ENCODE data around the gene RPS8. TPM values are rescaled to one million over a fixed set of nuclear protein-coding genes. Genes with fewer than 3 reads are reported as not detected.
A peak's percentile ranks its signal among the peaks of the same experiment; 100 is the strongest.

The RPS8 gene
- total RNA-seq, 1 donor from 2014 or later = 4,281 TPM

DNA sequence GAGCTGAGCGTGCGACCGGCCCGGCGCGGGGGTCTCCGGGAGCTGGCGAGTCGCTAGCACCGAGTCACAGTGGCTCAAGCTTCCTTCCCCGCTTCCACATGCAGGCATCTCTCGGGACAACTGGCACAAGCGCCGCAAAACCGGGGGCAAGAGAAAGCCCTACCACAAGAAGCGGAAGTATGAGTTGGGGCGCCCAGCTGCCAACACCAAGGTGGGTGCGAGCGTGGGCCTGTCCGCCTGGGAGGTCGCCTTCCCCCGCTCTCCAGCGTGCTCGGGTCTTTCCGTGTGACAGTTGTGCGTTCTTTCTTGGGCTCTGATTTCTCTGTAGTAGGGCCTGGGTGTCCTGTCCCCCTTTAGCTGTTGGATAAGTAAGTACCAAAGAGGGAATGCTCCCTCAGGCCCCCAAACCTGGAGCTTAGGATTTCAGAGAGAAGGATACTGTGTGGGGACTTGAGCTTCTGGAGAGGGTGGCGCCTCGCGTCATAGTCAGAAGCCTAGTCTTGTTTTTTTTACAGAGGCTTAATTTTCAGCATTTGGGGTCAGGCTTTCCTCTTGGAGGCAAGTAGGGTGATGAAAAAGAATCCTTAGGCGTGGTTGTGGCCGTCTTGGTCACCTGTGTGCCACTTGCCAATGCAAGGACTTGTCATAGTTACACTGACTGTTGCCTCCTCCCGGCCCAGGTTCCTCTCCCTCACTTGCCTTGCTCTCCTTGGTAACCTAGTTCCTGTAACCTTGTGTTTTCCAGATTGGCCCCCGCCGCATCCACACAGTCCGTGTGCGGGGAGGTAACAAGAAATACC lies 790 bp downstream of the RPS8 start:
- H3K9me3 Mint-ChIP-seq = no peaks in the 10 kb centered on the region
- Histone ChIP-seq H4K20me1 (ENCODE audit: low read depth) (peaks cover 45% of the 10 kb centered on the region), H3K36me3 (peaks cover 8% of the 10 kb centered on the region), H3K9me3 (ENCODE audit: low read depth) (no peaks in the 10 kb centered on the region), H3K79me2 (ENCODE audit: low read depth) (peaks cover 45% of the 10 kb centered on the region), H3K4me1 (peaks cover 16% of the 10 kb centered on the region), H2AFZ (replicated peaks) (no peak overlapping the region), H3K4me3 (peak overlapping the region; percentile 93), H3K4me2 (peak overlapping the region; percentile 99), H3K9ac (peak overlapping the region; percentile 93), H3F3A (ENCODE audit: low read depth) (peaks cover 67% of the 10 kb centered on the region), H3K27me3 (no peaks in the 10 kb centered on the region), H3K27ac (peak overlapping the region; percentile 84)
- peak overlapping the region; percentile 18 for H3K27ac Mint-ChIP-seq
- H3K4me3 Mint-ChIP-seq = peak overlapping the region; percentile 93
- peaks cover 10% of the 10 kb centered on the region for H3K27me3 Mint-ChIP-seq (ENCODE audit: insufficient read depth, low read depth)
- no peak for TF ChIP-seq CTCF (IDR thresholded peaks at IDR 0.05)
- no peak for TF ChIP-seq EZH2phosphoT487 (IDR thresholded peaks at IDR 0.05)
- TF ChIP-seq EZH2 (IDR thresholded peaks at IDR 0.05) = no peak
- H3K36me3 Mint-ChIP-seq = peaks cover 26% of the 10 kb centered on the region
- H3K4me1 Mint-ChIP-seq = peaks cover 27% of the 10 kb centered on the region
- no peak for DNase-seq (ENCODE audit: low spot score)

GRCh38 chr1:44776730-44777068 lies 1.4 kb downstream of the RPS8 start:
- Histone ChIP-seq H3K27me3 (no peaks in the 10 kb centered on the region), H3K9me3 (ENCODE audit: low read depth) (no peaks in the 10 kb centered on the region), H3F3A (ENCODE audit: low read depth) (peaks cover 73% of the 10 kb centered on the region), H3K9ac (peak overlapping the region; percentile 93), H3K79me2 (ENCODE audit: low read depth) (peaks cover 45% of the 10 kb centered on the region), H3K4me3 (peak overlapping the region; percentile 93), H3K27ac (peak overlapping the region; percentile 62), H3K4me1 (peaks cover 16% of the 10 kb centered on the region), H3K4me2 (peak overlapping the region; percentile 99), H2AFZ (replicated peaks) (no peak overlapping the region), H4K20me1 (ENCODE audit: low read depth) (peaks cover 45% of the 10 kb centered on the region), H3K36me3 (peaks cover 8% of the 10 kb centered on the region)
- no peaks in the 10 kb centered on the region for H3K9me3 Mint-ChIP-seq
- TF ChIP-seq EZH2phosphoT487 (IDR thresholded peaks at IDR 0.05) = no peak
- no peak for TF ChIP-seq CTCF (IDR thresholded peaks at IDR 0.05)
- TF ChIP-seq EZH2 (IDR thresholded peaks at IDR 0.05) = no peak
- peaks cover 7% of the 10 kb centered on the region for H3K27me3 Mint-ChIP-seq (ENCODE audit: insufficient read depth, low read depth)
- H3K4me3 Mint-ChIP-seq = peak overlapping the region; percentile 93
- no peak overlapping the region for H3K27ac Mint-ChIP-seq
- DNase-seq (ENCODE audit: low spot score) = no peak
- H3K36me3 Mint-ChIP-seq = peaks cover 31% of the 10 kb centered on the region
- H3K4me1 Mint-ChIP-seq = peaks cover 27% of the 10 kb centered on the region

DNA sequence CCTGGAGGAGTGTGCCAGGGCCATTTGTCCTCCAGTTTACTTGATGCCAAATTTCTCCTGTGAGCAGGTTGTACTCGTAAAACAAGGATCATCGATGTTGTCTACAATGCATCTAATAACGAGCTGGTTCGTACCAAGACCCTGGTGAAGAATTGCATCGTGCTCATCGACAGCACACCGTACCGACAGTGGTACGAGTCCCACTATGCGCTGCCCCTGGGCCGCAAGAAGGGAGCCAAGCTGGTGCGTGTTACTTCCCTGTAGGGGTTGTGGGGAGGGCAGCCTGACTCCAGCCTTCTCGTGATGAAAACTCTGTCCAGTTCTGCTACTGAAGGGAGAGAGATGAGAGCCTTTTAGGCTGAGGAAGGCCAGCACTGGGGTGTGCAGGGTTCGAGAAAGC lies 2.2 kb downstream of the RPS8 start:
- peaks cover 45% of the 10 kb centered on the region for H3K79me2 ChIP-seq (ENCODE audit: low read depth)
- peaks cover 79% of the 10 kb centered on the region for H3F3A ChIP-seq (ENCODE audit: low read depth)
- peaks cover 16% of the 10 kb centered on the region for H3K4me1 ChIP-seq
- H3K36me3 ChIP-seq = peaks cover 8% of the 10 kb centered on the region
- Mint-ChIP-seq H3K36me3 (peaks cover 31% of the 10 kb centered on the region), H3K4me1 (peaks cover 27% of the 10 kb centered on the region), H3K4me3 (peak overlapping the region; percentile 93), H3K9me3 (no peaks in the 10 kb centered on the region), H3K27me3 (ENCODE audit: insufficient read depth, low read depth) (peaks cover 7% of the 10 kb centered on the region), H3K27ac (peak overlapping the region; percentile 12)
- H3K4me2 ChIP-seq = peak overlapping the region; percentile 99
- H3K27ac ChIP-seq = peak overlapping the region; percentile 62
- peaks cover 45% of the 10 kb centered on the region for H4K20me1 ChIP-seq (ENCODE audit: low read depth)
- no peaks in the 10 kb centered on the region for H3K27me3 ChIP-seq
- peak overlapping the region; percentile 93 for H3K4me3 ChIP-seq
- no peak overlapping the region for H3K9ac ChIP-seq
- no peak overlapping the region for H2AFZ ChIP-seq (replicated peaks)
- TF ChIP-seq EZH2phosphoT487 (IDR thresholded peaks at IDR 0.05) (no peak), EZH2 (IDR thresholded peaks at IDR 0.05) (no peak), CTCF (IDR thresholded peaks at IDR 0.05) (no peak)
- no peak for DNase-seq (ENCODE audit: low spot score)
- no peaks in the 10 kb centered on the region for H3K9me3 ChIP-seq (ENCODE audit: low read depth)
